HepG2 (cell line): ENCODE data around the gene MACROH2A1. TPM values are rescaled to one million over a fixed set of nuclear protein-coding genes. Genes with fewer than 3 reads are reported as not detected.

Source experiments
- ATAC-seq: fragments of 200-7000 bp; cut with Tn5 transposase; 3 replicates; pipeline ENCODE4 v1.9.1; 2020; ENCODE audit warnings: mild to moderate bottlenecking, moderate library complexity
- BruUV-seq: library from RNA; stranded (reverse); fragments of 400-500 nt; replicated peaks from 2 replicates; lab custom pipeline; 2021; lab: Mats Ljungman, UMichigan
- CTCF ChIA-PET: fragments of 300-600 bp; formaldehyde crosslinking; extraction: SDS; loops from one replicate; lab custom pipeline; 2021; ENCODE audit warnings: low total read pairs, inconsistent platforms, low intra/inter-chr PET ratio; lab: Yijun Ruan, JAX
- POLR2A ChIA-PET: fragments of 350-600 bp; sonication (Branson Sonifier 250); formaldehyde crosslinking; loops from one replicate; lab custom pipeline; 2020; ENCODE audit warnings: antibody characterized with exemption, inconsistent platforms; lab: Yijun Ruan, JAX
- DNase-seq: peaks from one replicate; pipeline ENCODE4 v3.0.0-alpha.2; 2015; ENCODE audit warnings: low spot score
- FAIRE-seq: peaks from 3 replicates; lab custom pipeline; 2011; peaks lifted over from hg19 to GRCh38; lab: Jason Lieb, UNC
- H2AFZ ChIP-seq: one replicate; pipeline ENCODE4 v1.6.1; 2011; ENCODE audit warnings: low read length, inconsistent platforms
- H3K27ac ChIP-seq: fragments of 300-600 bp; 3 replicates; pipeline ENCODE4 v1.8.0; 2011; ENCODE audit warnings: mixed run types, mild to moderate bottlenecking, mixed read lengths, low read length, inconsistent platforms; ENCODE audit not compliant: insufficient read depth; ENCODE audit errors: extremely low read length
- H3K27me3 ChIP-seq, 2 experiments: fragments of 200-600 bp in 1 of 2; 2 replicates in 1 of 2; 3 replicates in 1 of 2; pipeline versions ENCODE4 v1.6.0 to v1.8.0; 2011; ENCODE audit warnings: low read length in 2 of 2, mild to moderate bottlenecking in 2 of 2, moderate library complexity in 2 of 2, inconsistent platforms in 1 of 2; ENCODE audit not compliant: insufficient read depth in 2 of 2, control insufficient read depth in 1 of 2
- H3K36me3 ChIP-seq, 2 experiments: fragments of 200-600 bp in 1 of 2; replicated peaks in 1 of 2; 2 replicates in 1 of 2; 3 replicates in 1 of 2; pipeline versions ENCODE4 v1.5.1 to v1.8.0; 2011; ENCODE audit warnings: low read length in 2 of 2, inconsistent platforms in 1 of 2; ENCODE audit not compliant: insufficient read depth in 2 of 2, control insufficient read depth in 1 of 2
- H3K4me1 ChIP-seq: 2 replicates; pipeline ENCODE4 v1.5.1; 2012; ENCODE audit warnings: low read length, inconsistent platforms; ENCODE audit not compliant: insufficient read depth
- H3K4me2 ChIP-seq: 2 replicates; pipeline ENCODE4 v1.6.0; 2011; ENCODE audit warnings: low read depth, low read length, inconsistent platforms
- H3K4me3 ChIP-seq, 3 experiments: fragments of 200-600 bp in 1 of 3; sonication (generic), shearing (Covaris generic) in 1 of 3; replicated peaks in 1 of 3; 2 replicates each; pipeline ENCODE4 v1.5.1; 2011 to 2016; ENCODE audit warnings: low read length in 3 of 3, inconsistent platforms in 2 of 3, low read depth in 2 of 3, mild to moderate bottlenecking in 2 of 3, control low read depth in 1 of 3, mixed read lengths in 1 of 3; ENCODE audit not compliant: insufficient read depth in 1 of 3
- H3K79me2 ChIP-seq: one replicate; pipeline ENCODE4 v1.6.1; 2011; ENCODE audit warnings: low read length, inconsistent platforms; ENCODE audit not compliant: insufficient read depth
- H3K9ac ChIP-seq: 2 replicates; pipeline ENCODE4 v1.6.0; 2011; ENCODE audit warnings: mild to moderate bottlenecking, low read depth, low read length, inconsistent platforms; ENCODE audit not compliant: insufficient read depth
- H3K9me3 ChIP-seq: 2 replicates; pipeline ENCODE4 v1.5.1; 2012; ENCODE audit warnings: mild to moderate bottlenecking, low read length
- H4K20me1 ChIP-seq: 2 replicates; pipeline ENCODE4 v1.6.0; 2011; ENCODE audit warnings: inconsistent platforms, mild to moderate bottlenecking, low read length, moderate library complexity; ENCODE audit not compliant: insufficient read depth
- ARID2 ChIP-seq: sonication (generic); formaldehyde crosslinking; IDR thresholded peaks from 2 replicates; pipeline ENCODE4 v1.8.1; 2022; ENCODE audit warnings: mild to moderate bottlenecking, missing genetic modification reagents, borderline replicate concordance
- HOMEZ ChIP-seq: IDR thresholded peaks from 2 replicates; pipeline ENCODE4 v1.6.1; 2016; ENCODE audit warnings: low read depth
- KDM5B ChIP-seq: sonication (generic); formaldehyde crosslinking; IDR thresholded peaks from 2 replicates; pipeline ENCODE4 v1.4.0; 2020; ENCODE audit warnings: missing genetic modification reagents, mild to moderate bottlenecking, borderline replicate concordance
- KDM6A ChIP-seq: IDR thresholded peaks from 2 replicates; pipeline ENCODE4 v1.6.1; 2016; ENCODE audit warnings: low read depth
- MAFF ChIP-seq: IDR thresholded peaks from 2 replicates; pipeline ENCODE4 v1.6.1; 2011; ENCODE audit warnings: low read depth, low read length, improper control_type of control experiment
- RBFOX2 ChIP-seq: fragments of 200-400 bp; formaldehyde crosslinking; IDR thresholded peaks from 2 replicates; pipeline ENCODE4 v1.6.1; 2017; ENCODE audit warnings: low read depth, mild to moderate bottlenecking, low read length
- RXRA ChIP-seq: sonication (generic); formaldehyde crosslinking; IDR thresholded peaks from 2 replicates; pipeline ENCODE4 v1.5.1; 2020; ENCODE audit warnings: missing genetic modification reagents
- ZNF121 ChIP-seq: sonication (generic); formaldehyde crosslinking; IDR thresholded peaks from 2 replicates; pipeline ENCODE4 v1.5.0; 2020; ENCODE audit warnings: mild to moderate bottlenecking, missing genetic modification reagents
- WGBS: methylation state at CpG from one replicate; pipeline ENCODE4 v1.1.6; 2017; ENCODE audit warnings: low lambda C conversion rate; 5-methylcytosine and 5-hydroxymethylcytosine counted together
- in situ Hi-C: cut with HindIII; loops from 2 replicates; pipeline ENCODE4 v1.10.0; 2017; ENCODE audit warnings: low pct_unique_long_range_greater_than_20kb; ENCODE audit not compliant: extremely low pct_ligation_motif_present
- intact Hi-C: fragments of 100-400 bp; cut with micrococcal nuclease; formaldehyde crosslinking; loops from one replicate; pipeline ENCODE4 v1.10.0; 2022; ENCODE audit not compliant: unreplicated experiment
- polyA plus RNA-seq, 8 experiments: library from polyadenylated mRNA; depleted of rRNA in 3 of 8; stranded (reverse) in 7 of 8; unstranded in 1 of 8; fragments of >200 nt; fragmentation: Illumina TruSeq in 4 of 8; extraction: Trizol in 4 of 8; gene quantifications; 2 replicates each; pipeline versions ENCODE4 v1.2.1 to v1.2.3, GENCODE V29; 2011 to 2016; ENCODE audit warnings: low read depth in 4 of 8, missing spikeins in 1 of 8, mixed read lengths in 1 of 8; ENCODE audit not compliant: insufficient read depth in 1 of 8
- total RNA-seq, 5 experiments: library from RNA; depleted of rRNA; stranded (reverse); fragments of >200 nt; fragmentation: Illumina TruSeq; extraction: Trizol; gene quantifications; 2 replicates each; pipeline ENCODE4 v1.2.3, GENCODE V29; 2016; ENCODE audit warnings: low read depth in 1 of 5

Gene MACROH2A1
- total and polyA plus RNA-seq, 2 of the 13 experiments (the other 11 are each of a cell fraction or from before 2014, with no cell fraction given), result 69.1 to 158 TPM

- TF ChIP-seq HOMEZ (CRISPR knock-in tag), result no peak
- TF ChIP-seq RBFOX2, result no peak
- no peak for TF ChIP-seq MAFF
- no peak for TF ChIP-seq ARID2
- no peak for TF ChIP-seq KDM6A (CRISPR knock-in tag)
These were observed 6.8 kb downstream of the MACROH2A1 start (continued) for GRCh38 chr5:135392256-135392655.

GRCh38 chr5:135391869-135392255 is 7.2 kb downstream of the MACROH2A1 start:
- BruUV-seq, result no TSS peak
- no peak overlapping the region for H3K27ac ChIP-seq
- H3K4me3 ChIP-seq, result no peak overlapping the region
- TF ChIP-seq ZNF121 (no peak), KDM5B (CRISPR knock-in tag) (no peak), RXRA (CRISPR knock-in tag) (no peak)
- DNase-seq, result no peak
- H3K9me3 ChIP-seq, result no peaks in the 10 kb centered on the region
- ChIA-PET POLR2A (no interaction called here), CTCF (no interaction called here)
- peaks cover 19 to 66% of the 10 kb centered on the region in 2 experiments for H3K36me3 ChIP-seq
- intact Hi-C loops, result no loop called here
- WGBS, result 86% methylated on average over 2 of the region's 2 CpGs
- no peak overlapping the region for H3K9ac ChIP-seq
- peaks cover 41% of the 10 kb centered on the region for H4K20me1 ChIP-seq
- in situ Hi-C loops, result no loop called here
- peaks cover 81% of the 10 kb centered on the region for H3K79me2 ChIP-seq
- peaks cover 58% of the 10 kb centered on the region for H3K4me1 ChIP-seq
- H3K4me2 ChIP-seq, result no peak overlapping the region
- no peak for ATAC-seq
- no peak overlapping the region for H2AFZ ChIP-seq
- no peak for FAIRE-seq
- H3K27me3 ChIP-seq, result no peaks in the 10 kb centered on the region
